Fibroblast of villous mesenchyme (primary cell): ENCODE results near the gene IGF2BP3. TPM values are rescaled to one million over a fixed set of nuclear protein-coding genes. Genes with fewer than 3 reads are reported as not detected.

Experiments used
- DNase-seq: peaks from one replicate; pipeline ENCODE4 v3.0.0-alpha.2; 2010; ENCODE audit warnings: low read depth
- H3K4me3 ChIP-seq: 2 replicates; pipeline ENCODE4 v1.5.1; 2011; ENCODE audit warnings: low read depth, mild to moderate bottlenecking, low read length
- total RNA-seq: library from RNA; depleted of rRNA; stranded (reverse); fragments of >200 nt; gene quantifications from 2 replicates; pipeline ENCODE4 v1.2.3, GENCODE V29; 2012
- TF ChIP-seq, protein P1 (sequence below): IDR thresholded peaks from 2 replicates; pipeline ENCODE4 v1.5.1; 2012; ENCODE audit warnings: low read depth, mild to moderate bottlenecking, low read length; ENCODE audit not compliant: insufficient read depth

IGF2BP3 gene
- total RNA-seq, 1 donor: 9.1 TPM

DNA sequence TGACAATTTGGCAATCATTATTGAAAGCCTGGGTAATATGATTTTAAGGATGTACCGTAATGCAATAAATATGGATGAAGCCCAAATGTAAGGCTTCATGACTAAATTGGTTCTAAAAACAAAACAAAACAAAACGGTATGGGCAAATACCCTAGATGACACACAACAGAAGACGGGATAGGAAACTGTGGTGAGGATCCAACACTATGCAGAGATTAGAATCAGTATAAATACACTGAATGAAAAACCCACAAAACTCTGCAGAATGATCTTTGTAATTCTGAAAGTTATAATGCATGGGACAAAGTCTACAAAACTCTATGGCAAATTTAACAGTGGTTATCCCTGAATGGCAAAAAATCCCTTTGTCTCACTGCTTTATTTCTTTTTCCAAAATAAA is 113.6 kb downstream of the IGF2BP3 start:
- no peak overlapping the region for H3K4me3 ChIP-seq
- TF ChIP-seq, protein P1, sequence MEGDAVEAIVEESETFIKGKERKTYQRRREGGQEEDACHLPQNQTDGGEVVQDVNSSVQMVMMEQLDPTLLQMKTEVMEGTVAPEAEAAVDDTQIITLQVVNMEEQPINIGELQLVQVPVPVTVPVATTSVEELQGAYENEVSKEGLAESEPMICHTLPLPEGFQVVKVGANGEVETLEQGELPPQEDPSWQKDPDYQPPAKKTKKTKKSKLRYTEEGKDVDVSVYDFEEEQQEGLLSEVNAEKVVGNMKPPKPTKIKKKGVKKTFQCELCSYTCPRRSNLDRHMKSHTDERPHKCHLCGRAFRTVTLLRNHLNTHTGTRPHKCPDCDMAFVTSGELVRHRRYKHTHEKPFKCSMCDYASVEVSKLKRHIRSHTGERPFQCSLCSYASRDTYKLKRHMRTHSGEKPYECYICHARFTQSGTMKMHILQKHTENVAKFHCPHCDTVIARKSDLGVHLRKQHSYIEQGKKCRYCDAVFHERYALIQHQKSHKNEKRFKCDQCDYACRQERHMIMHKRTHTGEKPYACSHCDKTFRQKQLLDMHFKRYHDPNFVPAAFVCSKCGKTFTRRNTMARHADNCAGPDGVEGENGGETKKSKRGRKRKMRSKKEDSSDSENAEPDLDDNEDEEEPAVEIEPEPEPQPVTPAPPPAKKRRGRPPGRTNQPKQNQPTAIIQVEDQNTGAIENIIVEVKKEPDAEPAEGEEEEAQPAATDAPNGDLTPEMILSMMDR: no peak
- peak; percentile 45 for DNase-seq

DNA sequence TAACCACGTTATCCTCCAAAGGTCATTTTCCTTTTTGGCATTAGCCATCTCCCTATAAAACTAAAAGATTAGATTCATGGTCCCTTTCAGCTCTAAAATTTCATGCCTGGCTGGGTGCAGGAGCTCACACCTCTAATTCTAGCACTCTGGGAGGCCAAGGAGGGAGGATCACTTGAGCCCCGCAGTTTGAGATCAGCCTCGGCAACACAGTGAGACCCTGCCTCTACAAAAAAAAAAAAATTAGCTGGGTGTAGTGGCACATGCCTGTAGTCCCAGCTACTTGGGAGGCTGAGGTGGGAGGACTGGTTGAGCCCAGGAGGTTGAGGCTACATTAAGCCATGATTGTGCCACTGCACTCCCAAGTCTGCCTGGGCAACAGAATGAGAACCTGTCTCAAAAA is 114.1 kb downstream of the IGF2BP3 start:
- no peak overlapping the region for H3K4me3 ChIP-seq
- no peak for DNase-seq
- TF ChIP-seq, protein P1: no peak

DNA sequence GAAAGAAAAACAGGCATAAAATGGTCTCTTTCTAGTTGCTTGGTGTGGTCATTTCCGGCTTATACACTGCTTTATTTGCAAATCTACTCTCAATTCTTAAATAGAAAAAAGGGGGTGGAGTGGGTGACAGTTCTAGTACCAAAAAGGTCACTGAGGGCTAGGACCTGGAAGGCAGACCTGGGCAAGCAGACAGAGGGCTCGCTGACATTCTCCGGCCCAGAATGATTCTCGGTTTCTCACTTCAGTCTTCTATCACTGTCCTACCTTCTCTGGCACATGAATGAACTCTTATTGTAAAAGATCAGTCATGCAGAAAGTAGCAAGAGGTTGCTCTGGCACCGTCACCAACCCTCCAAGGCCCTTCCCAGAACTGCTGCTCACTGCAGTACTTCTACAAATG is 117.1 kb downstream of the IGF2BP3 start:
- TF ChIP-seq, protein P1: no peak
- no peak for DNase-seq

DNA sequence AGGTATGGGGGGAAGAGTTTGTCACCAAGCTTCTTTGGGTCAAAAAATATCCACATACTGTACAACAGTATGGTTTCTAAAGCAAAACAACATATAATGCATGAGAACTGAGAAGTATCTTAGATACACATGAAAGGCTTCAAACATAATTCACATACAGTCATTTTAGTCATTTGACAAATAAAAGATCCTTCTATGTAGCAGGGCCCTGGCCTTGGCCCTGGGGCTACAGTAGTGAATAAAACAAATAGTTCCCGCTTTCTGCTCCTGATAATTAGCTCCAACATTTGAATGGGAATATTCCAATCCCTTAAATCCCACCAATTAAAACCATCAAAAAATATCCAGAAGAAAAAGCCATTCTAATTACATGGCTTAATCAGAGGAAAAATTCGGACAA is 119.8 kb downstream of the IGF2BP3 start:
- H3K4me3 ChIP-seq: no peak overlapping the region
- TF ChIP-seq, protein P1: no peak
- no peak for DNase-seq

More for the DNA sequence above, 117.1 kb downstream of the IGF2BP3 start:
- no peak overlapping the region for H3K4me3 ChIP-seq

DNA sequence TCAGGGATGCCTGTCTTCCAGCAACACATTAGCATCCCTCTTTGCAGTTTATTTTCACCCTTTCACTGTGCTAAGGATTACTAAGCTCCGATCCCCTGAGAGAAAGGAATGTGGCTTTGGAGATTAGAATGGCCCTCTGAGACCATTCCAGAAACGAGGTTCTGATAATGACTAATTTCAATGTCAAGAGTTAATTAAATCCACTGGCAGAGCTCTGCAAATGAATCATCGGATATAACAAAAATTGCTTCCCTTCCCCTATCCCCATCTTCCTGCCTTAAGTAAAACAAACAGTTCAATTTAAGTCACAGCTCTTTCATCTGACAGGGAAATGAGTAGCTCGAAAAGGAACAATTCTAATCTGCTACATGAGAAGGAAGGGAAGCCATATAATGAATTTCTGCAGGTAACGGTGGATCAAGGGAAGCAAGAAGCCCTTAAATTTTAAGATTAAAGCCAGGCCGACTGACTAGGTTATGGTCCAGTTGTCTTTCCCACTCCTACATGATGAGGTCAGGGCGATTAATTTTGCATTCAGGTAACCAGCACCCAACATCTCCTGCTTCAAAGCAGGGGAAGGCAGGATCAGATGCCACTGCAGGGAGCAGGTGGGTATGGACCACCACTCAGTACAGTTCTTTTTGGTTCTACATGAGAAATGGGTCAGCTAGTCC is 120.7 kb downstream of the IGF2BP3 start:
- peak; percentile 41 for DNase-seq
- TF ChIP-seq, protein P1: no peak

DNA sequence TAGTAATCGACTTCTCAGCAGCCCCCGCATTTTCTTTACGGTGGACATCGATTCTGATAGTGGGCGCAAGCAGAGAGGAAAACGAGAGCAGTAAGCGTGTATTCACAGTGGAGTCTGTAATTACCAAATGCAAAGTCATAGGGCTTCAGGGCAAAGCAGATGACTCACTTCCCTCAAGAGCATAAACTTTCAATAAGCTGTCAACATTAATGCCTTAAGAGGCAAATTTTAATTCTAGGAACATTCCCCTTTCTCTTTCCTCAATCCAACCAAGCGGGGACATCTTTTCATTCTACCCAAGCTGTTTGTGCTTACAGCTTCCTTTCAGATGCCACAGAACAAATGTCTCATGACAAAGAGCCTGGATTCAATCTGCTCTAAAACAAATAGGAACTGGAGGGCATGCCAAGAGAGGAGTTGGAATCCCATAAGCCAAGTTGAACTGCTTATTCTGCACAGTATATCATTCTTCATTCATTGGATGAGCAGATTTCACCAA is 122.6 kb downstream of the IGF2BP3 start:
- peak; percentile 90 for DNase-seq
- TF ChIP-seq, protein P1: no peak
- H3K4me3 ChIP-seq: peak overlapping the region; percentile 19

More for the DNA sequence above, 120.7 kb downstream of the IGF2BP3 start:
- no peak overlapping the region for H3K4me3 ChIP-seq
